Measurements from ENCODE around the gene MLLT11.

Gene MLLT11

DNA sequence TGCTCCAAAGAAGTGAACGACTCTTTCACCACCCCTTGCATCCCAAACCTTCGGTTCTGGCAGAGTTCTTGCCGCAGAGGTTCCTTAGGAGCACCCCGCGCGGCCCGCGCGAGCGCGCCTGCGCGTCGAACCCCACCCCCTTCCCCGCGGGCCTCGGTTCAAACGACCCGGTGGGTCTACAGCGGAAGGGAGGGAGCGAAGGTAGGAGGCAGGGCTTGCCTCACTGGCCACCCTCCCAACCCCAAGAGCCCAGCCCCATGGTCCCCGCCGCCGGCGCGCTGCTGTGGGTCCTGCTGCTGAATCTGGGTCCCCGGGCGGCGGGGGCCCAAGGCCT is 12.6 kb upstream of the MLLT11 start, which contains the start of gene C1orf56:
TSS of gene C1orf56 (plus strand) at position 161 of the 334 bp plus-strand sequence. CDS start at position 258, 97 bp downstream.
- DNase-seq (ENCODE audit: low read depth in 1 of 2, low spot score in 1 of 2): peak; percentile 67 to 75
- TF ChIP-seq JUND (IDR thresholded peaks at IDR 0.05; ENCODE audit: low read depth): no peak
- in situ Hi-C loops (cut with HindIII; ENCODE audit: low pct_unique_long_range_greater_than_20kb, low sequenced_read_pairs): no loop called here

DNA sequence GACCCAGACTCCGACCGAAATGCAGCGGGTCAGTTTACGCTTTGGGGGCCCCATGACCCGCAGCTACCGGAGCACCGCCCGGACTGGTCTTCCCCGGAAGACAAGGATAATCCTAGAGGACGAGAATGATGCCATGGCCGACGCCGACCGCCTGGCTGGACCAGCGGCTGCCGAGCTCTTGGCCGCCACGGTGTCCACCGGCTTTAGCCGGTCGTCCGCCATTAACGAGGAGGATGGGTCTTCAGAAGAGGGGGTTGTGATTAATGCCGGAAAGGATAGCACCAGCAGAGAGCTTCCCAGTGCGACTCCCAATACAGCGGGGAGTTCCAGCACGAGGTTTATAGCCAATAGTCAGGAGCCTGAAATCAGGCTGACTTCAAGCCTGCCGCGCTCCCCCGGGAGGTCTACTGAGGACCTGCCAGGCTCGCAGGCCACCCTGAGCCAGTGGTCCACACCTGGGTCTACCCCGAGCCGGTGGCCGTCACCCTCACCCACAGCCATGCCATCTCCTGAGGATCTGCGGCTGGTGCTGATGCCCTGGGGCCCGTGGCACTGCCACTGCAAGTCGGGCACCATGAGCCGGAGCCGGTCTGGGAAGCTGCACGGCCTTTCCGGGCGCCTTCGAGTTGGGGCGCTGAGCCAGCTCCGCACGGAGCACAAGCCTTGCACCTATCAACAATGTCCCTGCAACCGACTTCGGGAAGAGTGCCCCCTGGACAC is 12.1 kb upstream of the MLLT11 start:
- peak; percentile 76 to 82 for DNase-seq (ENCODE audit: low read depth in 1 of 2, low spot score in 1 of 2)
- in situ Hi-C loops (cut with HindIII; ENCODE audit: low pct_unique_long_range_greater_than_20kb, low sequenced_read_pairs): no loop called here
- no peak for TF ChIP-seq JUND (IDR thresholded peaks at IDR 0.05; ENCODE audit: low read depth)

DNA sequence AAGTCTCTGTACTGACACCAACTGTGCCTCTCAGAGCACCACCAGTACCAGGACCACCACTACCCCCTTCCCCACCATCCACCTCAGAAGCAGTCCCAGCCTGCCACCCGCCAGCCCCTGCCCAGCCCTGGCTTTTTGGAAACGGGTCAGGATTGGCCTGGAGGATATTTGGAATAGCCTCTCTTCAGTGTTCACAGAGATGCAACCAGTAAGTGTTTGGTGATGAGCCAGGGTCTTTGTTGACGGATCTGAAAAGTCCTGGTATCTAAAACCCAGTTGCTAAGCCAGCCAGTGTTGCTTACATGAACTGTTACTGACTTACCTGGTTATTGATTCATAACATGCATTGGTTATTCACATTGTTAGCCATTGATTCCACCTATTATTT is 11.6 kb upstream of the MLLT11 start:
- DNase-seq (ENCODE audit: low read depth in 1 of 2, low spot score in 1 of 2): no peak
- in situ Hi-C loops (cut with HindIII; ENCODE audit: low pct_unique_long_range_greater_than_20kb, low sequenced_read_pairs): no loop called here
- no peak for TF ChIP-seq JUND (IDR thresholded peaks at IDR 0.05; ENCODE audit: low read depth)

DNA sequence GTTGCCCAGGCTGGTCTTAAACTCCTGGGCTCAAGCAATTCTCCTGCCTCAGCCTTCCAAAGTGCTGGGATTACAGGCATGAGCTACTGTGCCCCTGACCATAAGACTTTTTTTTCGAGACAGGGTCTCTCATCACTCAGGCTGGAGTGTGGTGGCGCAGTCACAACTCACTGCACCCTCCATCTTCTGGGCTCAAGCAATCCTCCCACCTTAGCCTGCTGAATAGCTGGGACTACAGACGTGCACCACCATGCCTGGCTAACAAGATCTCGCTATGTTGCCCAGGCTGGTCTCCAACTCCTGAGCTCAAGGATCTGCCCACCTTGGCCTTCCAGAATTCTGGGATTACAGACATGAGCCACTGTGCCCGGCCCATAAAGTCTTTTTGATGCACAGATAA is 10.7 kb upstream of the MLLT11 start:
- no peak; the same call in 1 of the 2 replicates for TF ChIP-seq JUND (IDR thresholded peaks at IDR 0.05; ENCODE audit: low read depth)
- in situ Hi-C loops (cut with HindIII; ENCODE audit: low pct_unique_long_range_greater_than_20kb, low sequenced_read_pairs): no loop called here
- DNase-seq (ENCODE audit: low read depth in 1 of 2, low spot score in 1 of 2): no peak

DNA sequence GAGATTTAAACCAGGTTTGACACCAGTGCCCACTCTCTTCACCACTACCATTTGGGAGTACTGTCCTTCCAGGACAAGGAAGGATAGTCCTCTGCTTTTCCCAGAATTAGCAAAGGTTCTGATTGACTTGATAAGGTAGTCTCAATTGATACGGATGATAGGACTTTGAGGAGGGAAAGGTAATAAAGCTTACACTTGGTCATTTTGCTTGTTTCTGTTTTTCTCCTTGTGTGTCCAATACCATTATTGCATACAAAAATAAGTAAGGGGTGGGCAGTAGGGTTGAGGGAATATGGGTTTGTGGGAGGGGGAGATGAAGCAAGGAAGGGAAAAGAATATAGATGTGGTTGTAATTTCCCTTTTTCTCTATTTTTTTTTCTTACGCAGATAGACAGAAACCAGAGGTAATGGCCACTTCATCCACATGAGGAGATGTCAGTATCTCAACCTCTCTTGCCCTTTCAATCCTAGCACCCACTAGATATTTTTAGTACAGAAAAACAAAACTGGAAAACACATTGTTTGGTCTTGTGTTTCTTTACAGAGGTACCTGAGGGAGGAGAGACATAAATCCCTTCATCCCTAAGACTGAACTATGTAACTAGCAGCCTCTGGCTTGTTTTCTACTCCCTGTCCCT is 10.0 kb upstream of the MLLT11 start:
- no peak; the same call in 1 of the 2 replicates for TF ChIP-seq JUND (IDR thresholded peaks at IDR 0.05; ENCODE audit: low read depth)
- no peak for DNase-seq (ENCODE audit: low read depth in 1 of 2, low spot score in 1 of 2)
- in situ Hi-C loops (cut with HindIII; ENCODE audit: low pct_unique_long_range_greater_than_20kb, low sequenced_read_pairs): no loop called here

DNA sequence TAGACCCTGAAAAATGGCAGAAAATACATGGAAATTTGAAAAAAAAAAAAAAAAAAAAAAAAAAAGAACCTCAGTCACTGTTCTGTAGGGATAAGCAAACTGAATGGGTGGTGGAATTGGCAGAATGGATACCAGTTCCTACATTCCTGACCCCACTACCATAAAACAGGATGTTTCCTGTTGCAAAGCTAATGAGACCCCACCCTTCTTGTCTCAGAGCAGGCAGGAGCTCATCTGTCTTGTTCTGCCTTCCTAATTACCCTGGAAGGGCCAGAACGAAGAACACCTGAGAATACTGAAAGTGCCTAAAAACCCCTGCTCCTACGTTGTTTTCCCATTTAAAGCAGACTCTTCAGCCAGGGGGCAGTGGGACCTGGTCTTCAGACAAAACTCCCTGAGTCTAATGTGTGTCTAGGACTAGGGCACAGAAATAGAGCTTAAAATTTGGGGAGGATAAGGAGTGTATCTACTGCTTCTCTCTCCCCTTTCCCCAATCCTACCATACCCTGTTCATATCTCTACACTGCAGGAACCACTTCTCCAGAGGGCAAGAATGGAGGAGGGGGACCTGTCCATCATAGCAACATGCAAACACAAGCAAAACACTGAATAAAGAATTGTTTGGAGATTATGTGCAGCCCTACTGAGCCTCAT is 8.7 kb upstream of the MLLT11 start:
- TF ChIP-seq JUND (IDR thresholded peaks at IDR 0.05; ENCODE audit: low read depth): no peak
- no peak for DNase-seq (ENCODE audit: low read depth in 1 of 2, low spot score in 1 of 2)
- in situ Hi-C loops (cut with HindIII; ENCODE audit: low pct_unique_long_range_greater_than_20kb, low sequenced_read_pairs): no loop called here

DNA sequence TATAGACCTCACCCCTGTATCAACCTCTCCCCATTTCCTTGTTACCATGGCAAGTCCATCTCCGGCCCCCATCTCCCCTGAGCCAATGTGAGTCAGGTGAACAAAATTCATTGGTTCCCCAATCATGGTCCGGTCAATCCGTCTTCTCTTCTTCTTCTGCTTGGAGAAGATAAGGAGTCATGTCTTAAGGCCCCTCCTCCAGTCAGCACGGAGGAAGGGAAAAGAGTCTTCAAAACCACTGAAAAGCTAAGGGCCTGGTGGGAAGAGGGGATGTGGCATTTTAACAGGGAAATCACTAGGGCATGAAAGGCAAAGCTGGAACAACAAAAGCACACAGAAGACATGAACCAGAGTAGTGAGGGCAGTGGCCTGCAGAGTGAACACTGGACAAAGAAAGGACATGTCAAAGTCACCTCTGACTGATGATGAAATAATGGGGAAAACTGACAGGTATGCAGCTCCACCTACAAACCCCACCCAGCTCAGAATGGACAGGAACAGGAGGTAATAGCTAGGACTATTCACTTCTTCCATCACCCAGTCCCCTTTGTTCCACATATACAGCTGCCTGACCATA is 5.1 kb upstream of the MLLT11 start:
- in situ Hi-C loops (cut with HindIII; ENCODE audit: low pct_unique_long_range_greater_than_20kb, low sequenced_read_pairs): no loop called here
- TF ChIP-seq JUND (IDR thresholded peaks at IDR 0.05; ENCODE audit: low read depth): no peak
- DNase-seq (ENCODE audit: low read depth in 1 of 2, low spot score in 1 of 2): no peak

DNA sequence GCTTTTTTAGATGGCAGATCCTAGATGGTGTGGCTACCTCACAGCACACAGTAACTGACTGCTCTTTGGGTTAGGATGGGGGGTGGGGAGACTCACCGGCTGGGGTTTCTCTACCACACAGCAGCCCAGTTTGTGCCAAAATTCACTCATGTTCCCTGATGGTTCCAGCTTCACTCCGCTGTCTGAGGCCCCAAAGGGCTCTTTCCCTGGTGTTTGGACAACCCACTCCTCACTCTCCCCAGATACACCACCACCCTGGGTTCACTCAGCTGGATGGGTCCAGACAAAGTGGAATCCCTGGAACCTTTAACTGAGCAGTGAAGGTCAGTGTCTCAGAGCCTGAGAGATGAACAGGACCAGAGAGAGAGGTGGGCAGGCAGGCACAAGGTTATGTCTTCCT is 4.6 kb upstream of the MLLT11 start:
- no peak for TF ChIP-seq JUND (IDR thresholded peaks at IDR 0.05; ENCODE audit: low read depth)
- DNase-seq (ENCODE audit: low read depth in 1 of 2, low spot score in 1 of 2): no peak
- in situ Hi-C loops (cut with HindIII; ENCODE audit: low pct_unique_long_range_greater_than_20kb, low sequenced_read_pairs): no loop called here

DNA sequence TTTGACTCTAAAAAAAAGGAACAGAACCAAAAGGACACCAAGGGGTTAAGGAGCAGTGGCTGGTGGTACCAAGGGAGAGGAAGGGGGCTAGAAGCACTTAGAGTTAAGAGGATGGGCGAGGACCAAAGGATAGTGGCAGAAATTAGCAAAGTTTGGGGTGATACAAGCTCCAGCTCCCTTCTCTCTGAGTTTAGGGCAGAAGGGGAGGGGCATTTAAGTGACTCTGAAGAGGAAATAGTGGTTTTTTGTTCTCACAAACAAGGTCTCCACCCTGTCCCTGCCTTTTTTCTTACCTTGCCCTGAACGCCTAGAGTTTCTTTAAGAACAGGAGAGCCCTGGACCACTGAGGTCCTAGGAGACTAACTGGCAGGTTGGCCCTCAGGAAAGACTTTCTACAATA is 4.0 kb upstream of the MLLT11 start:
- in situ Hi-C loops (cut with HindIII; ENCODE audit: low pct_unique_long_range_greater_than_20kb, low sequenced_read_pairs): no loop called here
- no peak for DNase-seq (ENCODE audit: low read depth in 1 of 2, low spot score in 1 of 2)
- TF ChIP-seq JUND (IDR thresholded peaks at IDR 0.05; ENCODE audit: low read depth): no peak

DNA sequence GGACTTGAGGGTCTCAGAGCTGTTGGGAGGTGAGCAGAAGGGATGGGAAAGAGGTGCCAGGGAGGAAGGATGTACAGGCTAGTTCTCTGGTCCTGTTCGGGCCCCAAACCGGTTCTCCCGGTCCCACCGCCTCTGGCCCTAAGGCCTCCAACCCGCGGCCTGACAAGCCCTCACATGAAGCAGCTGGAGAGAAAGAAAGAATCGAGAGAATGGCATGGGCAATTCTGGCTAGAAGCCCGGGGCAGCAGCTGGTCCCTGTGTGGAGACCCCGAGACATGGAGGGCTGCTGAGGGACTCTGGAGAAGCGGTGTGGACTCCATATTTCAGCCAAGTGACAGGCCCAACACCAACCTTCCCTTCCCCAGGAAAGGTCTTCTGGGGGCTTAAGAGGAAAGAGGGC is 1.5 kb upstream of the MLLT11 start:
- peak; percentile 75 to 96 for DNase-seq (ENCODE audit: low read depth in 1 of 2, low spot score in 1 of 2)
- no peak for TF ChIP-seq JUND (IDR thresholded peaks at IDR 0.05; ENCODE audit: low read depth)
- in situ Hi-C loops (cut with HindIII; ENCODE audit: low pct_unique_long_range_greater_than_20kb, low sequenced_read_pairs): no loop called here

DNA sequence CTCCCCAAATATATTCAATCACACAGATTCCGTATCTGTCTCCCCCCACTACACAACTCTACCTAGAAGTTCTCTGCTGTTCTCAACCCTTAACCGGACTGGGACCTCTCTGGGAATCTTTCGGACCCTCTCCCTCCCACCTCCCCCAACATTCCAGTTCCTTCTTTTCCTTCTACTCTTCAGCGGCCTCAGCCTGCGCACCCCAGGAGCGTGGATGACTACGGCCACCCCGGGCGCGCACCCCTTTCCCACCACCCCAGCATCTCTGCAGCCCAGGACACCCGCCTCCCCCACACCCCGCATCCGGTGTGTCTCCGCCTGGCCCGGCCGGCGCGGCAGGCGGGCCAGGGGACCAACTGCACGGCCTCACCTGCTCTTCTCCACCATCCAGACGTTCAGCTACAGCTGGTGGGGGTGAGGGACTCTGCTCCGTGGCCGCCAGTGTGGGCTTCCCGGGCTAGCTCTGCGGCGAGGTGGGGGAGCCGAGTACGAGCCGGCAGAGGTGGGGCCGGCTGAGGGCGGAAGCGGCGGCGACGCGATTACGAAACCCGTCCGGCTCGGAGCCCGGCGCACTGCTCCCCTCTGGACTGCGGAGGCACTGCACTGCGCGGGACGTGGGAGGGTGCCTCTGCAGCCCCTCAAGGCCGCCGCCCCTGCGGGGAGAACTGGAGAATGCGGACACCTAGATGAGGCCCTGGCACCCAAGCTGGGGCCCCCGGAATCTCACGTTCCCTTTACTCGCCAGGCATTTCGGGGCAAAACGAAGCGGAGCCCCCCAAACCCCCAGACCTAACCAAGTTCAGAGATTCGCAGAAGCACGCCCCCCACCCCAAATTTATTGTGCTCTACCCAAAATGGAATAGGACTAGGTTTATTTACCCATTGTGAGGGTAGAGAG is 839 bp upstream of the MLLT11 start, which contains the start of gene CDC42SE1:
TSS of gene CDC42SE1 (minus strand) at position 514 of the 898 bp plus-strand sequence. CDS start 3,892 bp downstream, outside the sequence.
- no peak for TF ChIP-seq JUND (IDR thresholded peaks at IDR 0.05; ENCODE audit: low read depth)
- in situ Hi-C loops (cut with HindIII; ENCODE audit: low pct_unique_long_range_greater_than_20kb, low sequenced_read_pairs): no loop called here
- peak; percentile 86 to 88 for DNase-seq (ENCODE audit: low read depth in 1 of 2, low spot score in 1 of 2)
